Suprapubic skin (tissue), 4 donors: ENCODE data around the gene CDH3. TPM values are rescaled to one million over a fixed set of nuclear protein-coding genes. Genes with fewer than 3 reads are reported as not detected.

Source experiments
- DNase-seq, 2 donors: peaks; one replicate each; pipeline ENCODE4 v3.0.0-alpha.2; 2019; ENCODE audit warnings: low spot score in 2 of 2
- H3K27ac ChIP-seq: fragments of 200-600 bp; sonication (generic); one replicate; pipeline ENCODE4 v1.5.1; 2019
- H3K27me3 ChIP-seq: fragments of 200-600 bp; sonication (generic); one replicate; pipeline ENCODE4 v1.5.1; 2019
- H3K36me3 ChIP-seq: fragments of 200-600 bp; sonication (generic); one replicate; pipeline ENCODE4 v1.5.1; 2019
- H3K4me1 ChIP-seq: fragments of 200-600 bp; sonication (generic); one replicate; pipeline ENCODE4 v1.5.1; 2019
- H3K4me3 ChIP-seq: fragments of 200-600 bp; sonication (generic); one replicate; pipeline ENCODE4 v1.5.1; 2019; ENCODE audit warnings: mild to moderate bottlenecking
- H3K9me3 ChIP-seq: fragments of 200-600 bp; sonication (generic); one replicate; pipeline ENCODE4 v1.5.1; 2019
- EP300 ChIP-seq: sonication (generic); formaldehyde crosslinking; IDR thresholded peaks from one replicate; pipeline ENCODE4 v1.6.1; 2017; ENCODE audit warnings: antibody characterized with exemption
- POLR2A ChIP-seq, 2 donors: fragments of 450-650 bp; IDR thresholded peaks; one replicate each; pipeline ENCODE4 v1.6.1; 2017; ENCODE audit warnings: antibody characterized with exemption in 2 of 2, mild to moderate bottlenecking in 2 of 2, moderate library complexity in 2 of 2
- POLR2AphosphoS5 ChIP-seq, 3 donors: sonication (generic); formaldehyde crosslinking; IDR thresholded peaks; one replicate each; pipeline ENCODE4 v1.6.1; 2017; ENCODE audit warnings: antibody characterized with exemption in 3 of 3
- WGBS: methylation state at CpG from one replicate; pipeline ENCODE4 v1.1.5; 2018; 5-methylcytosine and 5-hydroxymethylcytosine counted together
- total RNA-seq, 4 donors: library from RNA; depleted of rRNA; stranded (reverse); fragments of >200 nt; gene quantifications; one replicate each; pipeline ENCODE4 v1.1.0, GENCODE V29; 2016
- TF ChIP-seq, protein P1 (sequence below), 2 donors: fragments of 200-600 bp in 1 of 2; fragments of 450-650 bp in 1 of 2; sonication (generic) in 1 of 2; IDR thresholded peaks; one replicate each; pipeline ENCODE4 v1.5.1; 2016 to 2019; ENCODE audit warnings: antibody characterized with exemption in 2 of 2, mild to moderate bottlenecking in 1 of 2, moderate library complexity in 1 of 2

CDH3 gene
- total RNA-seq, 4 donors from 2014 or later = 39.0 to 96.8 (median 70.1) TPM

- DNase-seq = no peak
- no peaks in the 10 kb centered on the region for H3K9me3 ChIP-seq
- WGBS = 97% methylated on average over 2 of the region's 2 CpGs
- H3K4me1 ChIP-seq = no peaks in the 10 kb centered on the region
- no peaks in the 10 kb centered on the region for H3K27me3 ChIP-seq
- H3K27ac ChIP-seq = no peak overlapping the region
- no peak overlapping the region for H3K4me3 ChIP-seq
- H3K36me3 ChIP-seq = no peaks in the 10 kb centered on the region
- no peak for TF ChIP-seq EP300
- no peak for TF ChIP-seq POLR2A (IDR thresholded peaks at IDR 0.05)
- TF ChIP-seq, protein P1, sequence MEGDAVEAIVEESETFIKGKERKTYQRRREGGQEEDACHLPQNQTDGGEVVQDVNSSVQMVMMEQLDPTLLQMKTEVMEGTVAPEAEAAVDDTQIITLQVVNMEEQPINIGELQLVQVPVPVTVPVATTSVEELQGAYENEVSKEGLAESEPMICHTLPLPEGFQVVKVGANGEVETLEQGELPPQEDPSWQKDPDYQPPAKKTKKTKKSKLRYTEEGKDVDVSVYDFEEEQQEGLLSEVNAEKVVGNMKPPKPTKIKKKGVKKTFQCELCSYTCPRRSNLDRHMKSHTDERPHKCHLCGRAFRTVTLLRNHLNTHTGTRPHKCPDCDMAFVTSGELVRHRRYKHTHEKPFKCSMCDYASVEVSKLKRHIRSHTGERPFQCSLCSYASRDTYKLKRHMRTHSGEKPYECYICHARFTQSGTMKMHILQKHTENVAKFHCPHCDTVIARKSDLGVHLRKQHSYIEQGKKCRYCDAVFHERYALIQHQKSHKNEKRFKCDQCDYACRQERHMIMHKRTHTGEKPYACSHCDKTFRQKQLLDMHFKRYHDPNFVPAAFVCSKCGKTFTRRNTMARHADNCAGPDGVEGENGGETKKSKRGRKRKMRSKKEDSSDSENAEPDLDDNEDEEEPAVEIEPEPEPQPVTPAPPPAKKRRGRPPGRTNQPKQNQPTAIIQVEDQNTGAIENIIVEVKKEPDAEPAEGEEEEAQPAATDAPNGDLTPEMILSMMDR (IDR thresholded peaks at IDR 0.05) = no peak
- no peak for TF ChIP-seq POLR2AphosphoS5 (IDR thresholded peaks at IDR 0.05)
These were observed 36.8 kb upstream of the CDH3 start for GRCh38 chr16:68608330-68608729.

- H3K9me3 ChIP-seq = no peaks in the 10 kb centered on the region
- no peak overlapping the region for H3K4me3 ChIP-seq
- no peak for DNase-seq
- no peaks in the 10 kb centered on the region for H3K4me1 ChIP-seq
- TF ChIP-seq POLR2A (IDR thresholded peaks at IDR 0.05) (no peak), POLR2AphosphoS5 (IDR thresholded peaks at IDR 0.05) (no peak), EP300 (no peak)
- TF ChIP-seq, protein P1 (IDR thresholded peaks at IDR 0.05) = no peak
- WGBS = 91% methylated on average over 3 of the region's 3 CpGs
- H3K36me3 ChIP-seq = no peaks in the 10 kb centered on the region
- H3K27me3 ChIP-seq = no peaks in the 10 kb centered on the region
- no peak overlapping the region for H3K27ac ChIP-seq
These were observed 32.1 kb upstream of the CDH3 start for GRCh38 chr16:68612996-68613395.

- TF ChIP-seq EP300 = no peak
- no peak for TF ChIP-seq POLR2A (IDR thresholded peaks at IDR 0.05)
- TF ChIP-seq, protein P1 (IDR thresholded peaks at IDR 0.05) = no peak
- TF ChIP-seq POLR2AphosphoS5 (IDR thresholded peaks at IDR 0.05) = no peak
- Histone ChIP-seq H3K4me3 (no peak overlapping the region), H3K9me3 (no peaks in the 10 kb centered on the region), H3K27me3 (no peaks in the 10 kb centered on the region), H3K36me3 (no peaks in the 10 kb centered on the region), H3K4me1 (no peaks in the 10 kb centered on the region), H3K27ac (no peak overlapping the region)
- WGBS = 70% methylated on average over 7 of the region's 7 CpGs
- no peak for DNase-seq
These were observed 27.4 kb upstream of the CDH3 start for GRCh38 chr16:68617734-68618133.

- Histone ChIP-seq H3K27me3 (no peaks in the 10 kb centered on the region), H3K4me3 (no peak overlapping the region), H3K27ac (no peak overlapping the region), H3K4me1 (no peaks in the 10 kb centered on the region), H3K36me3 (no peaks in the 10 kb centered on the region), H3K9me3 (no peaks in the 10 kb centered on the region)
- TF ChIP-seq POLR2AphosphoS5 (IDR thresholded peaks at IDR 0.05) (no peak), EP300 (no peak), POLR2A (IDR thresholded peaks at IDR 0.05) (no peak)
- TF ChIP-seq, protein P1 (IDR thresholded peaks at IDR 0.05) = no peak
- DNase-seq = no peak
- 67% methylated on average over 8 of the region's 8 CpGs for WGBS
These were observed 18.6 kb upstream of the CDH3 start for GRCh38 chr16:68626557-68626956.

- TF ChIP-seq EP300 = no peak
- TF ChIP-seq, protein P1 (IDR thresholded peaks at IDR 0.05) = no peak
- no peak for TF ChIP-seq POLR2AphosphoS5 (IDR thresholded peaks at IDR 0.05)
- no peak for TF ChIP-seq POLR2A (IDR thresholded peaks at IDR 0.05)
These were observed 17.1 kb upstream of the CDH3 start for GRCh38 chr16:68627951-68628425.

More at GRCh38 chr16:68627951-68628425, 17.1 kb upstream of the CDH3 start:
- Histone ChIP-seq H3K27me3 (no peaks in the 10 kb centered on the region), H3K4me1 (no peaks in the 10 kb centered on the region), H3K36me3 (no peaks in the 10 kb centered on the region), H3K9me3 (no peaks in the 10 kb centered on the region), H3K27ac (no peak overlapping the region), H3K4me3 (no peak overlapping the region)
- 49% methylated on average over 5 of the region's 5 CpGs for WGBS
- no peak for DNase-seq
